HG03575 (cell line): ENCODE results near the gene YARS1.

Source experiments
- ATAC-seq: cut with Tn5 transposase; IDR thresholded peaks from one replicate; pipeline ENCODE4 v1.9.1; 2021; ENCODE audit not compliant: unreplicated experiment, insufficient number of reproducible peaks, low FRiP score; ENCODE audit errors: extremely low read depth

The YARS1 gene

GRCh38 chr1:32817159-32817814 is at the start of gene YARS1, which contains the start of gene S100PBP:
Gene YARS1, minus strand, starts transcription at chr1:32817358. Its CDS starts 114 bp downstream, at chr1:32817244.
Gene S100PBP, plus strand, starts transcription at chr1:32817653. Its CDS starts 8,447 bp downstream, at chr1:32826100.
- ATAC-seq, result peak; percentile 41

- ATAC-seq, result no peak
Observed at GRCh38 chr1:32865639-32866405, 48.7 kb upstream of the YARS1 start.

GRCh38 chr1:32864375-32865019 is 47.3 kb upstream of the YARS1 start:
- ATAC-seq, result no peak

GRCh38 chr1:32863881-32864245 is 46.7 kb upstream of the YARS1 start:
- no peak for ATAC-seq

- no peak for ATAC-seq
Observed at GRCh38 chr1:32863218-32863880, 46.2 kb upstream of the YARS1 start.

GRCh38 chr1:32861904-32862695 is 44.9 kb upstream of the YARS1 start:
- ATAC-seq, result no peak

- ATAC-seq, result no peak
Observed at GRCh38 chr1:32860566-32860965, 43.4 kb upstream of the YARS1 start.

- no peak for ATAC-seq
Observed at GRCh38 chr1:32859915-32860314, 42.8 kb upstream of the YARS1 start.

GRCh38 chr1:32858791-32859190 is 41.6 kb upstream of the YARS1 start:
- ATAC-seq, result no peak

GRCh38 chr1:32858136-32858535 is 41.0 kb upstream of the YARS1 start:
- no peak for ATAC-seq

GRCh38 chr1:32855861-32856617 is 38.9 kb upstream of the YARS1 start:
- no peak for ATAC-seq

GRCh38 chr1:32848354-32849063 is 31.4 kb upstream of the YARS1 start:
- no peak for ATAC-seq

GRCh38 chr1:32831878-32832277 is 14.7 kb upstream of the YARS1 start:
- ATAC-seq, result no peak

- no peak for ATAC-seq
Observed at GRCh38 chr1:32830092-32830852, 13.1 kb upstream of the YARS1 start.

- no peak for ATAC-seq
Observed at GRCh38 chr1:32828341-32828740, 11.2 kb upstream of the YARS1 start.

GRCh38 chr1:32825181-32825580 is 8.0 kb upstream of the YARS1 start:
- ATAC-seq, result no peak
